Activated T-helper 1 cell treated with Interleukin-2 at 50 U/mL for 16 hours (primary cell): ENCODE measurements around the gene UNC45A.
"Not testable (repeated sequence)": the region's sequence is repeated elsewhere in the genome, so short reads cannot be mapped to it uniquely, and the experiment has no call there.

ENCODE experiments used
- DNase-seq: peaks from one replicate; pipeline ENCODE4 v3.0.0-alpha.2; 2020; ENCODE audit warnings: low read depth

The UNC45A gene

DNA sequence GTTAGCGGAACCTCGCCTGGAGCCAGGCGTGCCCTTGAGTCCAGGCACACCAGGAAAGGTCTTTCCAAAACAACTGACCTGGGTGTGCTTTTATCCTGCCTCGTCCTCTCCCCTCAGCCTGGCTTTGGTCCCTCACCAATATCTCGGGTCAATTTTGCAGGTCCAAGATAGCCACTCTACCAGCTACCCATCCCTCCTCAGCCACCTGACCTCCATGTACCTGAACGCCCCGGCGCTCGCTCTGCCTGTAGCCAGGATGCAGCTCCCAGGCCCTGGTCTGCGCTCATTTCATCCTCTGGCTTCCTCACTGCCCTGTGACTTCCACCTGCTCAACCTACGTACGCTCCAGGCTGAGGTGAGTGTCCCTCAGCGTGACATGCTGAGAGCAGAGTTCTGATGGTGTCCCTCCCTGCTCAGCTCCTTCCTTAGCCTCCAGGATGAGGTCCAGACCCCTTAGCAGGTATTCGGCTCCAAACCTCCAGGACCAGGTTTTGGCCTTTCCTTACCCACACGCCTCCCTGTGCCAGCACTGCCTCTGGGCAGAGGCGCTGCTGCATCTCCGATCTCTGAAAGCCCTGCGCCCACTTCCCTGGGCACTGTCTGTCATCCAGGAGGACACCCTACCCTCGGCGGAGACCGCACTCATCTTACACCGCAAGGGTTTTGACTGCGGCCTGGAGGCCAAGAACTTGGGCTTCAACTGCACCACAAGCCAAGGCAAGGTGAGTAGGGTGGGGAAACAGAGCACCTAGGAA is 16.9 kb upstream of the UNC45A start:
- DNase-seq = no peak

DNA sequence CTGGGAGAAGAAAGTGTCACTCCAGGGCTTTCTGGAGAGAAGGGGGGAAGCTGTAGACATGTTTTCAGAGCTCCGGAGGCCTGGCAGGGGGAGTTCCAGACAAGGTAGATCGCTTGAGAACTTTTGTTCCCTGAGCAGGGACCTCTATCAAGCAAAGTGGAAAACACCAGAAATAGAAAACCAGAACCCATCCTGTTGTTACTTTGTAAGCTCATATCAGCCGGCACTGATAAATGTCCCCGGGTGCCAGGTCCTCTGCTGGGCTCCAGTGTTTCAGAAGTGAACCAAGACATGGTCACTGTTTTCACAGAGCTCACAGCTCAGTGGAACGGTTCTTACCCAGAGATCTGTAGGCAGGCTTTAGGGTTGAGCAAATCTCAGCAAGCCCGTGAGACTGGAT is 16.2 kb upstream of the UNC45A start:
- no peak for DNase-seq

DNA sequence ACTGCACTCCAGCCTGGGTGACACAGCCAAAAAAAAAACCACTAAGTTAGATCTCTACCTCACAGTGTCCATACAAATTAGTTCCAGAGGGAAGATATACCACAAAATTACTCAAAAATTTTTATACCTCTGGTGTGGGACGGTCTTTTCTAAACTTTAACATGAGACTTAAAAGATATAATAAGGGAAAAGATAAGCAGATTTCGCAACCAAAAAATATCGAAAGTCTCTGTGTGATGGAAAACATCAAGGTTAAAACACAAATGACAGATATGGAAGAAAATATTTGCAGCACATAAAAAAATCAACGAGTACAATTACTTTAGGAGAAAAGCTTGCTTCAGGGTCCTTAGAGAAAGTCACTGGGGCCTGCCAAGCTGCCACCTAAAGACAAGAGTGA is 13.2 kb upstream of the UNC45A start:
- DNase-seq = no peak

DNA sequence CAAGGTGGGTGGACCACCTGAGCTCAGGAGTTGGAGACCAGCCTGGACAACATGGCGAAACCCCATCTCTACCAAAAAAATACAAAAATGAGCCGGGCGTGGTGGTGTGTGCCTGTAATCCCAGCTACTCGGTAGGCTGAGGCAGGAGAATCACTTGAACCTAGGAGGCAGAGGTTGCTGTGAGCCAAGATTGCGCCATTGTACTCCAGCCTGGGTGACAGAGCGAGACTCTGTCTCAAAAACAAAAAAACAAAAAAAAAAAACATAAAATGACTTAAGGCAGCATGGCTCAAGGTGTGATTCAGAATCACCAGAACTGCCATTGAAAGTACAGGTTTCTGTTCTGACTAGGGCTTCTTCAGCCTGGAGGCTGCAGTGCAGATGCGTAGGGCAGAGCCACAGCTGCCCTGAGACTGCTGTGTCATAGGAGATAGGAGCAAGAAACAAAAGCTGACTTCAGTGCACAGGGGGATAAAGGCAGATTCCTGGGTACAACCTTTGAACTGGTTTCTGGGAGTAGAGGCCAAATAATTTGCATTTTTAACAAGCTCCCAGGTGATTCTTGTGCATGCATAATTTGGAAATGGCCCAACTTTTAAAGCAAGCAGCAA is 12.3 kb upstream of the UNC45A start:
- not testable (repeated sequence) for DNase-seq

DNA sequence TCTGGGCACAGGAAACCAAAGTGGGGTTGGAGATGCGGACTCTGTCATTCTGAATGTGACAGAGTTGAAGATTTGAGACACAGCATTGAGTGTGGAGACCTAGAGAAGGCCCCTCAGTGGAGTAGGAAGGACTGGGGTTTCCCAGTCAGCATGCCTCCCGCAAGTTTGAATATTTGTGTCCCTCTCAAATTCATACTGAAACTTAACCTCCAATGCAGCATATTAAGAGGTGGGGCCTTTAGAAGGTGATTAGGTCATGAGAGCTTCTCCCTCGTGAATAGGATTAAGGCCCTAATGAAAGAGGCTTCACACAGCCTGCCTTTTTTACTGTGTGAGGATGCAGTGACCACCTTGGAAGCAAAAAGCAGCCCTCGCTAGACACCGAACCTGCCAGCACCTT is 10.7 kb upstream of the UNC45A start:
- no peak for DNase-seq

DNA sequence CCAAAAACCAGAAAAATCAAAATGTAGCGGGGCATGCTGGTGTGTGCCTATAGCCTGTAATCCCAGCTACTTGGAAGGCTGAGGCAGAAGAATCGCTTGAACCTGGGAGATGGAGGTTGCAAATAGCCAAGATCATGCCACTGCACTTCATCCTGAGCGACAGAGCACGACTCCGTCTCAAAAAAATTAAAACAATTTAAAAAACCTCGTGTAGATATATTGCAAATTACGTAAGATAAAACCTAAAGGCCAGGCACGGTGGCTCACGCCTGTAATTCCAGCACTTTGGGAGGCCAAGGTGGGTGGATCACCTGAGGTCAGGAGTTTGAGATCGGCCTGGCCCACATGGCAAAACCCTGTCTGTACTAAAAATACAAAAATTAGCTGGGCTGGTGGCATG is 8.3 kb upstream of the UNC45A start:
- not testable (repeated sequence) for DNase-seq

DNA sequence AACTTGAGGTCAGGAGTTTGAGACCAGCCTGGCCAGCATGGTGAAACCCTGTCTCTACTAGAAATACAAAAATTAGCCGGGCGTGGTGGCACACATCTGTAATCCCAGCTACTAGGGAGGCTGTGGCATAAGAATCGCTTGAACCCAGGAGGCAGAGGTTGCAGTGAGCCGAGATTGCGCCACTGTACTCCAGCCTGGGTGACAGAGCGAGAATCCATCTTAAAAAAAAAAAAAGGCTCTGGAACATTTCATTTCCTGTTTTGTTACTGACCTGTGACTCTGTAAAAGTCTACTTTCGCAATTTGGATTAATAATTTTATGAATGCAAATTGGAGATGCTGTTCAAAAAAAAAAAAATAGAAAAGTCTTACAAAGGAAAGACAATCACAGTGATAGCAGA is 7.0 kb upstream of the UNC45A start:
- DNase-seq = not testable (repeated sequence)

DNA sequence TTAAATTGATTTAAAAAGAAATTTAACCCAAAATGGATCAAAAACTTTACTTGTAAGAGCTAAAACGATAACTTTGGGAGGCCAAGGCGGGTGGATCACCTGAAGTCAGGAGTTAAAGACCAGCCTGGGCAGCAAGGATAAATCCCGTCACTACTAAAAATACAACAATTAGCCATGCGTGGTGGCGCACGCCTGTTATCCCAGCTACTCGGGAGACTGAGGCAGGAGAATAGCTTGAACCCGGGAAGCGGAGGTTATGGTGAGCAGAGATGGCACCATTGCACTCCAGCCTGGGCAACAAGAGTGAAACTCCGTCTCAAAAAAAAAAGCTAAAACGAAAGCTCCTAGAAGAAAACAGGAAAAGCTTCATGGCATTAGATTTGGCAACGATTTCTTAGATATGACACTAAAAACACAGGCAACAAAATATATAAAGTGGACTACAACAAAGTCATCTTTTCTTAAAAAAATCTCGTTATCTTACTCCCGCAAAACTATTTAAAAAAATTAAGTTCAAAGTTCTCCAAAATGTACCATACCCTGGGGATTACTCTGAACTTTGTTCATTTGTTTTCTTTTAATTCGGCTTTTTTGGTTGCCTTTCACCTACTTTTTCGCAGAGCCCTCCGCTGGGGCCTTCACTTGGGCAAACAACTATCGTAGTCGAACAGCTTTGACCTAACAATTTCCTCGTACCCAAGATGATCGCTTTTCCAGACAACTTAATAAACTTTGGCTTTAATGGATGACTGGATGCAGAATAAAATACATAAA is 5.7 kb upstream of the UNC45A start:
- no peak for DNase-seq

DNA sequence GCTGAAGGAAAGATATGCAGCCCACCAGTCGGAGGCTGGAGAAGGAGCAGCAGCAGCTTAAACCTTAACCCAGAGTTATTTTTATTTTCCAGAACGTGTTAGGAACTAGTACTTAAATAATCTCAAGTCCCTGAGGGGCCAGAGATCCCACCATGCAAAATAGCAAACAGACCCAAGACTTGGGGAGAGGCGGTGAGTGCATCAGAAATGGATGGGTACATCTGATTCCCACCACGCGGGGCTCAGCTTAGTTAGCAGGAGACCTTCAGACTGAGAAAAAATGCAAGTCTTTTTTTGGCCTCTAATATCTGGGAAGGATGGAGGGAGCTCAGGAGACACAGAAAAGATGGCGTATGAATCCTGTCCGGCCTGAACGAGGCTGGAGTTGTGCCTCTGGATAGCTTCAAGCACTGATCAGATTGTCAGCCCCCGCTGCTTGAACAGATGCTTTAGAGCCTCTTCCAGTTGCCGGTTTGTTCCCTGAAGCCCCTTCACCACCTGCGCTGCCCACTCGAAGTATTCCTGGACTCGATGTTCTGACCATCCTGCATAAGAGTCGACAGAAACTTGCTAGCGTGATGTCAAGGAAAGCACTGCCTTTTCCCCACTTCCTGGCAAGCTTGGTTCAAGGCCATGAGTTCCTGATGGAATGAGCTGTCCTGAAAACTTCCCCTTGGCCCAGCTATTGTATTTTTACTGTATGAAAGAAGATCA is 4.1 kb upstream of the UNC45A start:
- DNase-seq = no peak

DNA sequence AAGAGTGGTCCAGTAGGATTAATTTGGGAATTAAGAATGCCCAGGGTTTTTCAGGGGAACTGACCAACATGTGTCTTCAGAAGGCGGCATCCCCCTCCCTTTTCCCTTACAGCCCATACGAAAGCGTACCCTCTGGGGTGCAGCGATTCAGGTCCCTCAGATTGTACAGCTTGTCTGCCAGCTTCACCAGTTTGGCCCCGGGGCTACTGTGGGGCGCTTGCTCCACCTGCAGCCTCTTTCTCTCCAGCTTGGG is 3.6 kb upstream of the UNC45A start:
- DNase-seq = no peak

DNA sequence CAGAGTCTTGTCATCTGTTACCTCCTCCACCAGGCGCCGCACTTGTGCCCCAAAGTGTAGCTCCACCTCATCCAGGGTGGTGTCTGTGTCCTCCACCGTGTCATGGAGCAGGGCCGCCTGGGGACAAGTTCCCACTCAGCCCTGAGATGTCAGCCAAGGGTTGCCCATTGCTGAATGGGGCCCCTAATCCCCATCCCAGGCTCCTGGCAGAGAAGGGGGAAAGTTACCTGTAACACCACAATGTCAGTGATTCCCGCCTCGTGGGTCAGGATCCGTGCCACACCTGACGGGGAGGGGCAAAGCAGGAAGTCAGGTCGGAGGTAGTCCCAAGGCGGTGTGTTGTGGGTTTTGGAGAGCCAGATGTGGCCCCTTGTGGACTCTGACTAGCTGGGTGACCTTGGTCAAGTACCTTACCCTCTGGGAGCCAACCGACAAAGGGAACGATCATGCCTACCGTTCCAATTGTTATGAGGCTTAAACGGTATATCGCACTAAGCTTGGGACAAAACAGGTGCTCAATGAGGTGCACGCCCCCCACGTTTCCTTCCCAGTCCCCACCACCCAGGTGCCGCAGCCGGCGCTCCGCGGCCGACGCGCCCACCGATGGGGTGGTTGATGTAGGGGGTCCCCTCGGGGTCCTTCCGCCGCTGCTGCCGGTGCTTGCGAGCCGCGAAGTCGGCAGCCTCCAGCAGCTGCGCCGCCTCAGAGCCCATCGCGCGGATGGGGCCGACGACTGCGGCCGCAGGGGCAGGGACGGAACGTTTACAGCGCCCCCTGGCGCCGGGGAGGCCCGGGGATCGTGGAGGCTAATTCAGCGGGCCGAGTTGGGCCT is 3.0 kb upstream of the UNC45A start, which contains the start of gene HDDC3:
Gene HDDC3, minus strand, starts transcription at position 722 of the 832 bp plus-strand sequence. Its CDS starts 9 bp downstream, at position 713.
- DNase-seq = peak; percentile 83

DNA sequence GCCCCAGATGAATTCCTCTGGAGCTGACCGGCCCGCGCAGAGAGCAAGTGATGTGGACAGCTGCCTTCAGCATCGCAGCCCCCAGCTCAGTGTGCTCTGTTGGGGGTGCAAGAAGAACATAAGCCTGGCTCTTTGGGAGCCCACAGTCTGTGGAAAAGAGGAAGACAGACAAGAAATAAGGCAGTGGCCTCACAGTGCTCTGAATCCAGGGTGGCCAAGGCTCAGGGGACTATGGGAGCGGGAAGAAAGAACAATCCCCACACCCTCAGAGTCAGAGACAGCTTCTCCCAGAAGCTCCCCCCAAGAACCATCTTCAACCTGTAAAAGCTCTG is 2.5 kb upstream of the UNC45A start:
- no peak for DNase-seq

DNA sequence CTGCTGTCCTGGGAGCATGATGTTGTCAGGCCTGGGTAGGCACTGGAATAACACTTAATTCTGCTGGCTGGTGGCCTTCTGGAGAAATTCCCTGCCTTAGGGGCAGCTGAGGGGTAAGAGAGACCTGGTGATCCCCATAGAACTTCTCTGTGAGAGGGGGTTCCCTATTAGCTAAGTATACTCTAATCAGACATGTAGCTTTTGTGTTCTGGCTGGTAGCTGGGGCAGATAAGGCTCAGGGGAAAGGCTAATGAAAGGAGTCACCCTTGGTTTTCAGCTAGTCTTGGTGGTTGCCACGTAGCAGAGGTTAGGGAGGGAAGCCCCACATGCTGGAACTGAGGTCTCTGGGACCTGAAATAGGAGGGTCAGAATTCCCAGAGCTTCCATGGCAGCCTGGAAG is 1.8 kb upstream of the UNC45A start:
- no peak for DNase-seq

DNA sequence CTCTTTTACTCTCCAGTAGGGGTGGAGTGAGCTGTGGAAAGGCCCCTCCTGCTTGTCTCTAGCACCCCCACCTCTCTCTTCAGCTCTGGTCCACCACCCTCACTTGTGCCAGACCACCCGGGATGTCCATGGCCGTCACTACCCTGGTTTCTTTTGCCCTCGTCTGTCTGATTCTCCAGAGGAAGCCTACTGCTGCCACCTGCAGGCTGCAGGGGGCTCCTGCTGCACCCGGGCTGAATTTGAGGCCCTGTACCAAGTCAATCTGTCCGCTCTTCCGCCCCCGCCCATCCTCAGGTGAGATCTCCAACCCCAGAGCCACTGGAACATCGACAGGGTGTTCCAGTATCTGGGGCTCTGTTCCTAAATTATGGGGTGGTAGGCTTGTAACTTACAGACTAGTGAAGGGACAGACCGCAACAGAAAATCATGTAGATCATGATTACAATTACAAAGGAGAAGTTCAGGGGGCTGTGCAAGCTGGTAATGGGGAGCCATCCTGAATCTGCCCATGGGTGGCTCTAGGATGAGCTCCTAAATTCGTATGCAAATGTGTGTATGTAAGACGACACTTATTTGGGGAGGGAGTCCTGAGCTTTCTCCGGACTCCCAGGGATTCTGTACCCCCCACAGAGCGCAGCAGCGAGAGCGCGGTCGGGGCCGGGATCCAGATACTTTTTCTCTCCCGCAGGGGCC is 683 bp upstream of the UNC45A start:
- peak; percentile 72 for DNase-seq

DNA sequence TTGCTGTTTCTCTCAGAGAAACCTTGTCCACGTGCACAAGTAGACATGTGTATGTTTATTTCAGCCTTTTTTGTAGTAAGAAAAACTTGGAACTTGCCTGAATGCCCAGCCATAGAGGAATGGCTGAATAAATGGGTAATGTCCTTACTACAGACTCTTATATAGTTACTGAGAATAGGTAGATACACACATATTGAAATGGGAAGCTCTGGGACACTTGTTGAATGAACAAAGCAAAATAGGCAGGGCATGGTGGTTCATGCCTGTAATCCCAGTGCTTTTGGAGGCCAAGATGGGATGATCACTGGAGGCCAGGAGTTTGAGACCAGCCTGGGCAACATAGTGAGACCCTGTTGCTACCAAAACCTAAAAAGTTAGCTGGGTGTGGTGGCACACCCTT is 1.7 kb downstream of the UNC45A start:
- no peak for DNase-seq

DNA sequence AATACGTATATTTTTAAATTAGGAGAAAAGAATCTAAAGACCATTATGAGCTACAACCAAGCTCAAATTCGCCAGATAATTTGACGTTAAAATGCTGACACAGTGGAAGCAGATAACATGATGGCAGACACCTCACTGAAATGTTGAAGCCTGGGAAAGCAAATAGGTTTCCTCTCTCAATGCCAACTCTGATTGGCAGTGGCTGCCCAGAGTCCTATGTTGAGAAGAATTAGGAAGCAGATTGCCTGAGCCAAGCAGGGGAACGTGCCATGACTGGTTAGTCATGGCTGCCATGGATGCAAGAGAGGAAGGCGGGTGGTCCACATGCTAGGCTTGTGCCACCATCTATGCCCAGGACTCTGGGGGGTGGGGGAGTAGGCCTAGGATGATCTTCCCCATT is 3.2 kb downstream of the UNC45A start:
- DNase-seq = no peak

DNA sequence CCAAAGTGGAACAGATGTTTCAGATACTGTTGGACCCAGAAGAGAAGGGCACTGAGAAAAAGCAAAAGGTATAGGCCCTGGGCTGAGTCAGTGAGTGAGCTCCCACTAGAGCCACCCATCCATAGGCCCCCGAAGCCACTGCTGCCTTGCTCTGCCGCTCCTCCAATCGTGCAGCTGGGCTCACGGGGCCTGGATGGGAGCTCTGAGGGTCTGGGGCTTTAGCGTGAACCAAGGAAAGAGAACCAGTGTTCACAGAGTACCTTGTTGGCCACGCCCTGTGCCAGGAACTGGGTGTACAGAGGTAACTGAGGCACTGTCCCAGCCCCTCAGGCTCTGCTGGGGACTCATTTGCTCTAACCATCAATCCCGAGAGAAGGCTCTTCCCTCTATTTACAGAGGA is 4.7 kb downstream of the UNC45A start:
- no peak for DNase-seq

DNA sequence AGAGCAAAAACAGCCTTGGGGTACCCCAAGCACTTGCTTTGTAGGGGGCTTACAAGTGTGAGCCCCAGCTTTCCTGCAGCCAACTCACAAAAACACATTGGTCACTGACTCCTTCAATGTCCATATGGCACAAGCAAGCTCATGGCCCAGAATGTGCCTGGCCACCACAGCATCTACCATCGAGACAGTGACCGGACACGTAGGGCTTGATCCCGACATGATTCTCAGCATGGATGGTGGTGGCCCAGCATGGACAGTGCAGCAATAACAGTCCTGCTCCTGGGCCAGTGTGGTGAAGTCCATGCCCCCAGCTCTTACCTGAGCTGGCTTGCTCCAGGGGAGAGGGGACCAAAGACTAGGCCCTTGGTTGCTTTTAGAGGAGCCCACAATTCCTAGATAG is 6.0 kb downstream of the UNC45A start:
- DNase-seq = no peak

DNA sequence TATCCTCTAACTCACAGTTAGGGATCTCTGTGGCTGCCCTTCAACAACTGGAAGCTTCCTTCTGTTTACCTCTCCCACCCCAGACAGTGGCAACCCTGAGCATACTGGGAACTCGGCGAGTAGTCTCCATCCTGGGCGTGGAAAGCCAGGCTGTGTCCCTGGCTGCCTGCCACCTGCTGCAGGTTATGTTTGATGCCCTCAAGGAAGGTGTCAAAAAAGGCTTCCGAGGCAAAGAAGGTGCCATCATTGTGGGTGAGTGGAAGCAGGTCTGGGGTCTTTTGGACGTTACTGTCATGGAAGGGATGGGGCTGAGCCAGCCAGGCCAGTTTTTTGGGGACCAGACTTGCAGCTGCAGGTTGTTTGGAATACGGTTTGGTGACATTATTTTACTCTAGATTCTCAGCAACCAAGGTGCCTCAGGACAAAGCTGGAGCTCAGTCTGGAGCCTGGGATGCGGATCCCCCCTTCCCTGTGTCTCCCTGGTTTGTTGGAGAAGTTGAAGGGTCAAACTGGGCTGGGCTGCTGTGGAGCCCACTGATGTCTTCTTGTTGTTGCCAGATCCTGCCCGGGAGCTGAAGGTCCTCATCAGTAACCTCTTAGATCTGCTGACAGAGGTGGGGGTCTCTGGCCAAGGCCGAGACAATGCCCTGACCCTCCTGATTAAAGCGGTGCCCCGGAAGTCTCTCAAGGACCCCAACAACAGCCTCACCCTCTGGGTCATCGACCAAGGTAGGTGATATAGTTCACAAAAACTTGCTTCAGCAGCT is 7.5 kb downstream of the UNC45A start:
- DNase-seq = no peak

DNA sequence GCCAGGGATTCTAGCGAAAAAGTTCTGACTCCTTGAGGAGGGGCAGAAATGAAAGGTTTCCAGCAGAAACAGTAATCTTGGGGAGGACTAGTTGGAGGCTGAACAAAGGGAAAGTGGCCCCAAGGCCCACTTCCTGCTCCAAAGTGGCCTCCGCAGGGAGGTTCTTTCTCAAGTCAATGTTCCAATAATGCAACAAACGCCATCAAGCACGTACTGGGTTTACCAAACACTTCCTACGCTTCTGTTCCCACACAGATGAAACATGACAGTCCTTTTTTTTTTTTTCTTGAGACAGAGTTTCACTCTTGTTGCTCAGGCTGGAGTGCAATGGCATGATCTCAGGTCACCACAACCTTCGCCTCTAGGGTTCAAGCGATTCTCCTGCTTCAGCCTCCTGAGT is 10.0 kb downstream of the UNC45A start:
- DNase-seq = no peak

DNA sequence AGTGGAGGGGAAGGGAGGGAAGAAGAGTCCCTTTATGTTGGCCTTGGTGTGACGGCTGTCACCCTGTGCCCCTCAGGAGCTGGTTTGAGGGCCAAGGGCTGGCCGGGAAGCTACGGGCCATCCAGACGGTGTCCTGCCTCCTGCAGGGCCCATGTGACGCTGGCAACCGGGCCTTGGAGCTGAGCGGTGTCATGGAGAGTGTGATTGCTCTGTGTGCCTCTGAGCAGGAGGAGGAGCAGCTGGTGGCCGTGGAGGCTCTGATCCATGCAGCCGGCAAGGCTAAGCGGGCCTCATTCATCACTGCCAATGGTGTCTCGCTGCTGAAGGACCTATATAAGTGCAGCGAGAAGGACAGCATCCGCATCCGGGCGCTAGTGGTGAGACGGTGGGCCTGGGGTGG is 11.5 kb downstream of the UNC45A start:
- no peak for DNase-seq
